ENCODE results near the gene ANKK1. TPM values are rescaled to one million over a fixed set of nuclear protein-coding genes. Genes with fewer than 3 reads are reported as not detected.

The ANKK1 gene
- total and polyA plus RNA-seq, 8 donors: 0.73 TPM; not detected in 7

DNA sequence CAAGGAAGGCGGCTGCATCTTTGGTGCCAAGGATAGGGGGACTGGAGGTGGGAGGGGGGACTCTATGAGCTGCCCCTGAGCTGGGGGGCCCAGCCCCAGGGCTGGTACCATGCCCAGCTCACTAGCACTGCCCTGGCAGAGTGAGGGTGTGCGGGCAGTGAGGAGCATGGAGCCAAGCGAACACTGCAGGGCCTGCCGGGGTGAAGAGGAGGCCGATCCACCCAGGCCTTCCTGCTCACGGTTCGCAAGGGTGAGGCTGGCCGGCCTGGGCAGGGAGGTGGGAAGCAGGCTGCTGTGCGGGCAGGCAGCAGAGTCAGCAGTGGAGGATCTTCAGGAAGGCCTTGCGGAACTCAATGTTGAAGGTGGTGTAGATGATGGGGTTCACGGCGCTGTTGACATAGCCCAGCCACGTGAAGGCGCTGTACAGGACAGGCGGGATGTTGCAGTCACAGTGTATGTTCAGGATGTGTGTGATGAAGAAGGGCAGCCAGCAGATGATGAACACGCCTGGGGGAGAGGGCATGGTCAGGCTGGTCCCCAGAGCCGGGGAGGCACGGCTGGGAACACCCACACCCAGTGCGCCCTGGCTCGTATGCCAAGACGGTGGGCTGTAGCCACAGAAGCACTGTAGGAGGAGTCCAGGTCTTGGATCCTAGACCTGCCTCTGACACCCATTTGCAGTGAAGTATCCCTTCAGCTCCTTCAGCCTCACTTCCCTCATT lies 23.0 kb downstream of the ANKK1 start:
- Histone ChIP-seq H3K9me3 (no peaks in the 10 kb centered on the region), H3K27ac (no peak overlapping the region), H3K4me1 (no peaks in the 10 kb centered on the region), H3K36me3 (no peaks in the 10 kb centered on the region), H3K4me3 (no peak overlapping the region), H3K27me3 (peaks cover 0 to 7% (median 0%) of the 10 kb centered on the region in 3 donors)
- TF ChIP-seq EP300 (IDR thresholded peaks at IDR 0.05) (no peak), POLR2AphosphoS5 (IDR thresholded peaks at IDR 0.05) (no peak), CTCF (IDR thresholded peaks at IDR 0.05) (no peak)
- no peak for DNase-seq
- 87 to 92% (median 90%) methylated on average over 20 to 21 of the region's 21 CpGs for WGBS, 5 donors
- intact Hi-C loops (cut with DNase I; ENCODE audit: low total_unique reads): no loop called here

GRCh38 chr11:113411536-113411935 lies 24.0 kb downstream of the ANKK1 start:
- H3K27ac ChIP-seq: no peak overlapping the region
- H3K4me1 ChIP-seq: no peaks in the 10 kb centered on the region
- no peak for TF ChIP-seq POLR2A (IDR thresholded peaks at IDR 0.05)
- TF ChIP-seq CTCF (IDR thresholded peaks at IDR 0.05): no peak
- no peak for TF ChIP-seq EP300 (IDR thresholded peaks at IDR 0.05)
- no peak for TF ChIP-seq POLR2AphosphoS5 (IDR thresholded peaks at IDR 0.05)
- H3K27me3 ChIP-seq: peaks cover 0 to 6% (median 0%) of the 10 kb centered on the region in 3 donors
- no peaks in the 10 kb centered on the region for H3K36me3 ChIP-seq
- no peaks in the 10 kb centered on the region for H3K9me3 ChIP-seq
- intact Hi-C loops (cut with DNase I; ENCODE audit: low total_unique reads): no loop called here
- H3K4me3 ChIP-seq: no peak overlapping the region
- WGBS, 5 donors: 82 to 93% (median 91%) methylated on average over 3 of the region's 3 CpGs
- no peak for DNase-seq

DNA sequence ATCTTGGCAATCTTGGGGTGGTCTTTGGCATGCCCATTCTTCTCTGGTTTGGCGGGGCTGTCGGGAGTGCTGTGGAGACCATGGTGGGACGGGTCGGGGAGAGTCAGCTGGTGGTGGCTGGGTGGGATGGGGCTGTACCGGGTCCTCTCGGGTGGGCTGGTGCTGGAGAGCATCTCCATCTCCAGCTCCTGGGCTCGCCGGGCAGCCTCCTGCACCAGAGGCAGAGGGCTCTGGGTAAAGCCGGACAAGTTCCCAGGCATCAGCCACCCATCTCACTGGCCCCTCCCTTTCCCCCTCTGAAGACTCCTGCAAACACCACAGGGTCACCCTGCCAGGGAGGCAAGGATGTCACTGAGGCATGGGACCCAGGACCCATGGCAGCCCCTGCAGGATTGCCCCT lies 25.1 kb downstream of the ANKK1 start:
- H3K27me3 ChIP-seq: no peaks in the 10 kb centered on the region
- no peaks in the 10 kb centered on the region for H3K9me3 ChIP-seq
- H3K36me3 ChIP-seq: no peaks in the 10 kb centered on the region
- no peak for DNase-seq
- intact Hi-C loops (cut with DNase I; ENCODE audit: low total_unique reads): no loop called here
- no peaks in the 10 kb centered on the region for H3K4me1 ChIP-seq
- no peak overlapping the region for H3K4me3 ChIP-seq
- WGBS, 5 donors: 83 to 97% (median 89%) methylated on average over 6 to 9 of the region's 9 CpGs
- TF ChIP-seq POLR2A (IDR thresholded peaks at IDR 0.05) (no peak), CTCF (IDR thresholded peaks at IDR 0.05) (no peak), POLR2AphosphoS5 (IDR thresholded peaks at IDR 0.05) (no peak), EP300 (IDR thresholded peaks at IDR 0.05) (no peak)
- H3K27ac ChIP-seq: no peak overlapping the region

GRCh38 chr11:113415343-113415742 lies 27.8 kb downstream of the ANKK1 start:
- no peaks in the 10 kb centered on the region for H3K4me1 ChIP-seq
- no peak overlapping the region for H3K4me3 ChIP-seq
- peaks cover 0 to 9% (median 0%) of the 10 kb centered on the region in 3 donors for H3K27me3 ChIP-seq
- intact Hi-C loops (cut with DNase I; ENCODE audit: low total_unique reads): no loop called here
- DNase-seq: no peak
- TF ChIP-seq CTCF (IDR thresholded peaks at IDR 0.05) (no peak), EP300 (IDR thresholded peaks at IDR 0.05) (no peak), POLR2AphosphoS5 (IDR thresholded peaks at IDR 0.05) (no peak), POLR2A (IDR thresholded peaks at IDR 0.05) (no peak)
- 93 to 95% (median 94%) methylated on average over 16 of the region's 16 CpGs for WGBS, 5 donors
- no peak overlapping the region for H3K27ac ChIP-seq
- H3K36me3 ChIP-seq: no peaks in the 10 kb centered on the region
- no peaks in the 10 kb centered on the region for H3K9me3 ChIP-seq

All from stomach (tissue), 9 donors.